ENCODE data around the gene MSMP. TPM values are rescaled to one million over a fixed set of nuclear protein-coding genes. Genes with fewer than 3 reads are reported as not detected.

Gene MSMP
- total RNA-seq, 1 experiment from 2014 or later, result 4.2 TPM

- Histone ChIP-seq H3K9me3 (ENCODE audit: low read length) (no peaks in the 10 kb centered on the region), H3K4me3 (ENCODE audit: low read length) (no peak overlapping the region), H3K27me3 (ENCODE audit: low read length) (no peaks in the 10 kb centered on the region), H3K27ac (ENCODE audit: low read length) (no peak overlapping the region), H3K4me1 (ENCODE audit: low read length) (peaks cover 14% of the 10 kb centered on the region), H3K79me2 (ENCODE audit: low read length) (peaks cover 8% of the 10 kb centered on the region), H3K4me2 (ENCODE audit: low read depth, low read length, poor library complexity, severe bottlenecking) (no peak overlapping the region), H4K20me1 (ENCODE audit: insufficient read depth, low read depth, low read length) (no peaks in the 10 kb centered on the region), H3K9ac (ENCODE audit: low read length) (no peak overlapping the region), H3K36me3 (ENCODE audit: insufficient read depth, low read length) (peaks cover 23% of the 10 kb centered on the region), H3K9me2 (replicated peaks; ENCODE audit: insufficient read depth, low read length) (no peaks in the 10 kb centered on the region), H2AFZ (ENCODE audit: low read length) (no peak overlapping the region)
- DNase-seq, result no peak
These were observed 15.9 kb downstream of the MSMP start for GRCh38 chr9:35738186-35738585.

DNA sequence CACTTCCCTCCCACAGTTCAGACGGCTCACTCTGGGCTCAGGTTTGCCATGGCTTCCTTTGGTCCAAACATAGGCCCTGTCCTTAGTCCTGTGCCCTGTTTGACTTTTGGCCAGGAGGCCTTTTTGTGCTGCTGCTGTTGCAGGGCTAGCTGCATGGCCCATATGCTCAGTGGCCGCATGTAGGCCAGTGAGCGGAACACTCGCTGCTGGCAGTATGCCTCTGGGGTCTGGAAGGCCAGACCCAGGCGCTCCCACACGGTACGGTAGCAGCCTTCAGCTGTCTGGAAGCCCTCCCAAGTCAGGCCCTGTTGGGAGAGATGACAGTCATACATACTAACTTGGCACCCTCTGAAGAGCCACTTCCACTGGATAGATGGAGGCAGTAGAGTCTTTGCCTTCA is 16.9 kb downstream of the MSMP start:
- Histone ChIP-seq H2AFZ (ENCODE audit: low read length) (no peak overlapping the region), H3K27me3 (ENCODE audit: low read length) (no peaks in the 10 kb centered on the region), H3K27ac (ENCODE audit: low read length) (no peak overlapping the region), H3K79me2 (ENCODE audit: low read length) (peaks cover 8% of the 10 kb centered on the region), H3K4me3 (ENCODE audit: low read length) (no peak overlapping the region), H3K4me1 (ENCODE audit: low read length) (peaks cover 18% of the 10 kb centered on the region), H3K36me3 (ENCODE audit: insufficient read depth, low read length) (peaks cover 18% of the 10 kb centered on the region), H3K9me2 (replicated peaks; ENCODE audit: insufficient read depth, low read length) (no peaks in the 10 kb centered on the region), H3K9me3 (ENCODE audit: low read length) (no peaks in the 10 kb centered on the region), H4K20me1 (ENCODE audit: insufficient read depth, low read depth, low read length) (no peaks in the 10 kb centered on the region), H3K9ac (ENCODE audit: low read length) (no peak overlapping the region), H3K4me2 (ENCODE audit: low read depth, low read length, poor library complexity, severe bottlenecking) (no peak overlapping the region)
- DNase-seq, result no peak

GRCh38 chr9:35736201-35736633 is 17.9 kb downstream of the MSMP start:
- H3K9ac ChIP-seq (ENCODE audit: low read length), result peak overlapping the region; percentile 30; the same call in 1 of the 2 replicates
- H2AFZ ChIP-seq (ENCODE audit: low read length), result no peak overlapping the region
- H3K4me2 ChIP-seq (ENCODE audit: low read depth, low read length, poor library complexity, severe bottlenecking), result no peak overlapping the region
- H3K36me3 ChIP-seq (ENCODE audit: insufficient read depth, low read length), result peaks cover 18% of the 10 kb centered on the region
- no peak overlapping the region for H3K4me3 ChIP-seq (ENCODE audit: low read length)
- H3K9me3 ChIP-seq (ENCODE audit: low read length), result no peaks in the 10 kb centered on the region
- no peaks in the 10 kb centered on the region for H3K27me3 ChIP-seq (ENCODE audit: low read length)
- H3K9me2 ChIP-seq (replicated peaks; ENCODE audit: insufficient read depth, low read length), result no peaks in the 10 kb centered on the region
- peaks cover 14% of the 10 kb centered on the region for H3K79me2 ChIP-seq (ENCODE audit: low read length)
- peaks cover 19% of the 10 kb centered on the region for H3K4me1 ChIP-seq (ENCODE audit: low read length)
- no peaks in the 10 kb centered on the region for H4K20me1 ChIP-seq (ENCODE audit: insufficient read depth, low read depth, low read length)
- DNase-seq, result peak; percentile 92
- H3K27ac ChIP-seq (ENCODE audit: low read length), result no peak overlapping the region

DNA sequence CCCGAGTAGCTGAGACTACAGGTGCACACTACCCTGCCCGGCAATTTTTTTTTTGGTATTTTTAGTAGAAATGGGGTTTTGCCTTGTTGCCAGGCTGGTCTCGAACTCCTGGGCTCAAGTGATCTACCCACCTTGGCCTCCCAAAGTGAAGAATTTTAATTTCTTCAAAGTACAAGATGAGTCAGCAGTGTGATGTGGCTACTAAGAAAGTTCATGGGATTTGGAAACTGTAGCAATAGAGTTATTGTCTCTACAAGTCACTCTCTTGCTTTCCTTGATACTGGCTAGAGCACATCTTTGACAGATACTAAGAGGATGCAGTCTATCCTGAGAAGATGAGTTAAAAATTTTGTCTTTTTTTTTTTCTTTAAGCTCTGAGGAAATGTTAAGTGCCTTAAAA is 20.0 kb downstream of the MSMP start:
- Histone ChIP-seq H2AFZ (ENCODE audit: low read length) (no peak overlapping the region), H3K4me2 (ENCODE audit: low read depth, low read length, poor library complexity, severe bottlenecking) (peak overlapping the region; percentile 97), H3K4me1 (ENCODE audit: low read length) (peaks cover 40% of the 10 kb centered on the region)

GRCh38 chr9:35732800-35733541 is 21.1 kb downstream of the MSMP start:
- peak; percentile 81 for DNase-seq
- H2AFZ ChIP-seq (ENCODE audit: low read length), result peak overlapping the region; percentile 58; the same call in 1 of the 2 replicates

More for the DNA sequence above, 20.0 kb downstream of the MSMP start:
- H3K36me3 ChIP-seq (ENCODE audit: insufficient read depth, low read length), result peaks cover 12% of the 10 kb centered on the region; the same call in 1 of the 2 replicates
- H3K4me3 ChIP-seq (ENCODE audit: low read length), result no peak overlapping the region
- no peak overlapping the region for H3K9ac ChIP-seq (ENCODE audit: low read length)
- H3K27ac ChIP-seq (ENCODE audit: low read length), result peak overlapping the region; percentile 79; the same call in 1 of the 2 replicates
- H3K79me2 ChIP-seq (ENCODE audit: low read length), result peaks cover 35% of the 10 kb centered on the region
- no peaks in the 10 kb centered on the region for H3K27me3 ChIP-seq (ENCODE audit: low read length)
- DNase-seq, result no peak
- no peaks in the 10 kb centered on the region for H3K9me3 ChIP-seq (ENCODE audit: low read length)
- no peaks in the 10 kb centered on the region for H3K9me2 ChIP-seq (replicated peaks; ENCODE audit: insufficient read depth, low read length)
- H4K20me1 ChIP-seq (ENCODE audit: insufficient read depth, low read depth, low read length), result no peaks in the 10 kb centered on the region

GRCh38 chr9:35732185-35732799 is 21.8 kb downstream of the MSMP start, which contains the start of the genes CREB3 and TLN1:
TSS of gene CREB3 (plus strand) at chr9:35732666. CDS start at chr9:35732773, 107 bp downstream.
TSS of gene TLN1 (minus strand) at chr9:35732195. CDS start at chr9:35725694, 6,501 bp downstream.
- Histone ChIP-seq H3K27ac (ENCODE audit: low read length) (peak within 1 kb of the TSS; percentile 79), H3K4me3 (ENCODE audit: low read length) (peak within 1 kb of the TSS; percentile 93), H3K4me1 (ENCODE audit: low read length) (peaks cover 54% of the 10 kb centered on the region), H3K9me3 (ENCODE audit: low read length) (no peaks in the 10 kb centered on the region), H4K20me1 (ENCODE audit: insufficient read depth, low read depth, low read length) (peaks cover 3% of the 10 kb centered on the region; the same call in 1 of the 2 replicates), H3K4me2 (ENCODE audit: low read depth, low read length, poor library complexity, severe bottlenecking) (peak within 1 kb of the TSS; percentile 99), H3K9me2 (replicated peaks; ENCODE audit: insufficient read depth, low read length) (no peaks in the 10 kb centered on the region), H3K9ac (ENCODE audit: low read length) (peak within 1 kb of the TSS; percentile 98), H3K79me2 (ENCODE audit: low read length) (peaks cover 53% of the 10 kb centered on the region), H3K27me3 (ENCODE audit: low read length) (no peaks in the 10 kb centered on the region), H3K36me3 (ENCODE audit: insufficient read depth, low read length) (peaks cover 17% of the 10 kb centered on the region; the same call in 1 of the 2 replicates), H2AFZ (ENCODE audit: low read length) (peak within 1 kb of the TSS; percentile 58; the same call in 1 of the 2 replicates)
- DNase-seq, result peak; percentile 99

More at GRCh38 chr9:35732800-35733541, 21.1 kb downstream of the MSMP start:
- Histone ChIP-seq H4K20me1 (ENCODE audit: insufficient read depth, low read depth, low read length) (peaks cover under 1% of the 10 kb centered on the region; the same call in 1 of the 2 replicates), H3K9ac (ENCODE audit: low read length) (peak overlapping the region; percentile 86), H3K4me3 (ENCODE audit: low read length) (peak overlapping the region; percentile 93), H3K4me2 (ENCODE audit: low read depth, low read length, poor library complexity, severe bottlenecking) (peak overlapping the region; percentile 97), H3K79me2 (ENCODE audit: low read length) (peaks cover 46% of the 10 kb centered on the region), H3K27ac (ENCODE audit: low read length) (peak overlapping the region; percentile 79), H3K9me3 (ENCODE audit: low read length) (no peaks in the 10 kb centered on the region), H3K9me2 (replicated peaks; ENCODE audit: insufficient read depth, low read length) (no peaks in the 10 kb centered on the region), H3K4me1 (ENCODE audit: low read length) (peaks cover 52% of the 10 kb centered on the region), H3K36me3 (ENCODE audit: insufficient read depth, low read length) (peaks cover 17% of the 10 kb centered on the region; the same call in 1 of the 2 replicates), H3K27me3 (ENCODE audit: low read length) (no peaks in the 10 kb centered on the region)

DNA sequence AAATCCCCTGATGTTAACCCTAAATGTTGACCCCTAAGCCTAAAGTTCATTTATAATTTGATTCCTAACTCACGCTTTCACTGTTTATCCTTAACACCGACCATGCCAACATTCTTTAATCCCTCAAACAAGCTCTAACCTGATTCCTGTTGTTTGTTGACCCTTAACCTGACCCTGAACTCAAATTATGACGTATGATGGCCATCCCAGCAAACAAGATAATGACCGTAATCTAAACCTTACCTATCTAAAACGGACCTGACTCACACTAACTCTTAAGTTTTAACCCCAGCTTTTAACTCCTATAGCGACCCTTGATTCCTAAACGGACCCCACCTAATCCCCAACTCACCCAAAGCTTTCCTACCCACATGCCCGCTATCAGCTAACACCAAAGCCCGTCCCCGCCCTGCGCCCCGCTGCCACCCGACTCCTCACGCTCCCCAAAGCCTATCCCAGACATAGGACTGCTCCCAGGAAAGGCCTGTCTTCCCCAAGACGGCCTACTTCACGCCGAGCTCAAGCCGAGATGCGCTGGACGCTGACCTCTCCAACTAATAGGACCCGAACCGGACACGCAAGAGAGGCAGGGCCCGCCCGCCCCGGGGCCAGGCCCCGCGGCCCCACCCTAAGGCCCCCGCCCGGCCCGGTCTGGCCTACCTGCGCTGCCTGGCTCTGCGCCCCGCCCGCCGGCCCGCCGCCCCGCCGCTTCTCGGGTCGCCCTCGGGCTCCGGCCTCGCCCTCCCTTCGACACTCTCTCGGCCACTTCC is 22.5 kb downstream of the MSMP start:
- H3K4me3 ChIP-seq (ENCODE audit: low read length), result peak overlapping the region; percentile 93
- H3K4me1 ChIP-seq (ENCODE audit: low read length), result peaks cover 54% of the 10 kb centered on the region
- H3K9me2 ChIP-seq (replicated peaks; ENCODE audit: insufficient read depth, low read length), result no peaks in the 10 kb centered on the region
- H3K36me3 ChIP-seq (ENCODE audit: insufficient read depth, low read length), result peaks cover 17% of the 10 kb centered on the region; the same call in 1 of the 2 replicates
- DNase-seq, result peak; percentile 70
- peaks cover 3% of the 10 kb centered on the region; the same call in 1 of the 2 replicates for H4K20me1 ChIP-seq (ENCODE audit: insufficient read depth, low read depth, low read length)
- no peaks in the 10 kb centered on the region for H3K9me3 ChIP-seq (ENCODE audit: low read length)
- H3K9ac ChIP-seq (ENCODE audit: low read length), result peak overlapping the region; percentile 98
- no peaks in the 10 kb centered on the region for H3K27me3 ChIP-seq (ENCODE audit: low read length)
- H2AFZ ChIP-seq (ENCODE audit: low read length), result no peak overlapping the region
- H3K27ac ChIP-seq (ENCODE audit: low read length), result peak overlapping the region; percentile 79
- peak overlapping the region; percentile 99 for H3K4me2 ChIP-seq (ENCODE audit: low read depth, low read length, poor library complexity, severe bottlenecking)
- H3K79me2 ChIP-seq (ENCODE audit: low read length), result peaks cover 60% of the 10 kb centered on the region
